ENCODE measurements around the gene BCL6B.

GRCh38 chr17:7042501-7043181 is 19.8 kb downstream of the BCL6B start:
- TF ChIP-seq CTCF (IDR thresholded peaks at IDR 0.05) = no peak
- no peak for TF ChIP-seq POLR2AphosphoS5 (IDR thresholded peaks at IDR 0.05; ENCODE audit: low read depth, low read length)
- TF ChIP-seq, protein P1, sequence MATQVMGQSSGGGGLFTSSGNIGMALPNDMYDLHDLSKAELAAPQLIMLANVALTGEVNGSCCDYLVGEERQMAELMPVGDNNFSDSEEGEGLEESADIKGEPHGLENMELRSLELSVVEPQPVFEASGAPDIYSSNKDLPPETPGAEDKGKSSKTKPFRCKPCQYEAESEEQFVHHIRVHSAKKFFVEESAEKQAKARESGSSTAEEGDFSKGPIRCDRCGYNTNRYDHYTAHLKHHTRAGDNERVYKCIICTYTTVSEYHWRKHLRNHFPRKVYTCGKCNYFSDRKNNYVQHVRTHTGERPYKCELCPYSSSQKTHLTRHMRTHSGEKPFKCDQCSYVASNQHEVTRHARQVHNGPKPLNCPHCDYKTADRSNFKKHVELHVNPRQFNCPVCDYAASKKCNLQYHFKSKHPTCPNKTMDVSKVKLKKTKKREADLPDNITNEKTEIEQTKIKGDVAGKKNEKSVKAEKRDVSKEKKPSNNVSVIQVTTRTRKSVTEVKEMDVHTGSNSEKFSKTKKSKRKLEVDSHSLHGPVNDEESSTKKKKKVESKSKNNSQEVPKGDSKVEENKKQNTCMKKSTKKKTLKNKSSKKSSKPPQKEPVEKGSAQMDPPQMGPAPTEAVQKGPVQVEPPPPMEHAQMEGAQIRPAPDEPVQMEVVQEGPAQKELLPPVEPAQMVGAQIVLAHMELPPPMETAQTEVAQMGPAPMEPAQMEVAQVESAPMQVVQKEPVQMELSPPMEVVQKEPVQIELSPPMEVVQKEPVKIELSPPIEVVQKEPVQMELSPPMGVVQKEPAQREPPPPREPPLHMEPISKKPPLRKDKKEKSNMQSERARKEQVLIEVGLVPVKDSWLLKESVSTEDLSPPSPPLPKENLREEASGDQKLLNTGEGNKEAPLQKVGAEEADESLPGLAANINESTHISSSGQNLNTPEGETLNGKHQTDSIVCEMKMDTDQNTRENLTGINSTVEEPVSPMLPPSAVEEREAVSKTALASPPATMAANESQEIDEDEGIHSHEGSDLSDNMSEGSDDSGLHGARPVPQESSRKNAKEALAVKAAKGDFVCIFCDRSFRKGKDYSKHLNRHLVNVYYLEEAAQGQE (IDR thresholded peaks at IDR 0.05; ENCODE audit: insufficient read depth in 1 of 2, low read depth in 2 of 2, low read length in 1 of 2) = no peak

All from Panc1 (cell line).